ENCODE data around the gene CYP1A2. TPM values are rescaled to one million over a fixed set of nuclear protein-coding genes. Genes with fewer than 3 reads are reported as not detected.

CYP1A2 gene
- total RNA-seq, 3 donors from 2014 or later (not counting 1 experiment from before 2014, with no cell fraction given) = not detected

- no peaks in the 10 kb centered on the region for H3K9me3 Mint-ChIP-seq
- Histone ChIP-seq H3K4me1 (ENCODE audit: control insufficient read depth, insufficient read depth, low read length) (no peaks in the 10 kb centered on the region), H3K36me3 (ENCODE audit: control insufficient read depth, insufficient read depth, low read length) (no peaks in the 10 kb centered on the region), H3K27ac (ENCODE audit: low read length) (no peak overlapping the region), H3K27me3 (ENCODE audit: control insufficient read depth, insufficient read depth, low read length) (no peaks in the 10 kb centered on the region), H3K9me3 (ENCODE audit: control insufficient read depth, insufficient read depth, low read length) (no peaks in the 10 kb centered on the region), H3K4me3 (ENCODE audit: low read length) (no peak overlapping the region)
- no peak overlapping the region for H3K4me3 Mint-ChIP-seq
- peaks cover 0 to 7% of the 10 kb centered on the region in 2 donors for H3K27me3 Mint-ChIP-seq (ENCODE audit: low read depth in 2 of 2)
- ATAC-seq = no peak
- no peak for DNase-seq
- no peak for TF ChIP-seq CTCF (IDR thresholded peaks at IDR 0.05)
- 40% methylated on average over 5 of the region's 6 CpGs for WGBS (ENCODE audit: insufficient coverage)
- no peak overlapping the region for H3K27ac Mint-ChIP-seq
- H3K36me3 Mint-ChIP-seq = no peaks in the 10 kb centered on the region
- intact Hi-C loops (cut with micrococcal nuclease) = no loop called here
- H3K4me1 Mint-ChIP-seq = no peaks in the 10 kb centered on the region
Measured at GRCh38 chr15:74762791-74763150, 14.1 kb downstream of the CYP1A2 start.

- DNase-seq (no peak), ATAC-seq (no peak)
- Mint-ChIP-seq H3K27ac (no peak overlapping the region), H3K4me3 (no peak overlapping the region), H3K27me3 (ENCODE audit: low read depth in 2 of 2) (peaks cover 0 to 7% of the 10 kb centered on the region in 2 donors), H3K36me3 (no peaks in the 10 kb centered on the region), H3K4me1 (no peaks in the 10 kb centered on the region), H3K9me3 (no peaks in the 10 kb centered on the region)
- intact Hi-C loops (cut with micrococcal nuclease) = no loop called here
- H3K4me1 ChIP-seq (ENCODE audit: control insufficient read depth, insufficient read depth, low read length) = no peaks in the 10 kb centered on the region
- 90% methylated on average over 15 of the region's 15 CpGs for WGBS (ENCODE audit: insufficient coverage)
- no peaks in the 10 kb centered on the region for H3K9me3 ChIP-seq (ENCODE audit: control insufficient read depth, insufficient read depth, low read length)
- H3K4me3 ChIP-seq (ENCODE audit: low read length) = no peak overlapping the region
- no peaks in the 10 kb centered on the region for H3K36me3 ChIP-seq (ENCODE audit: control insufficient read depth, insufficient read depth, low read length)
- no peaks in the 10 kb centered on the region for H3K27me3 ChIP-seq (ENCODE audit: control insufficient read depth, insufficient read depth, low read length)
- no peak overlapping the region for H3K27ac ChIP-seq (ENCODE audit: low read length)
- no peak for TF ChIP-seq CTCF (IDR thresholded peaks at IDR 0.05)
Measured at GRCh38 chr15:74763416-74763815, 14.8 kb downstream of the CYP1A2 start.

GRCh38 chr15:74767167-74768098 is 18.8 kb downstream of the CYP1A2 start:
- Histone ChIP-seq H3K9me3 (ENCODE audit: control insufficient read depth, insufficient read depth, low read length) (no peaks in the 10 kb centered on the region), H3K4me3 (ENCODE audit: low read length) (no peak overlapping the region), H3K4me1 (ENCODE audit: control insufficient read depth, insufficient read depth, low read length) (peaks cover 19% of the 10 kb centered on the region), H3K27ac (ENCODE audit: low read length) (no peak overlapping the region), H3K36me3 (ENCODE audit: control insufficient read depth, insufficient read depth, low read length) (no peaks in the 10 kb centered on the region), H3K27me3 (ENCODE audit: control insufficient read depth, insufficient read depth, low read length) (no peaks in the 10 kb centered on the region)
- DNase-seq = no peak
- TF ChIP-seq CTCF (IDR thresholded peaks at IDR 0.05) = no peak
- H3K36me3 Mint-ChIP-seq = no peaks in the 10 kb centered on the region
- ATAC-seq = no peak
- H3K9me3 Mint-ChIP-seq = no peaks in the 10 kb centered on the region
- peaks cover 6 to 11% of the 10 kb centered on the region in 2 donors for H3K4me1 Mint-ChIP-seq
- intact Hi-C loops (cut with micrococcal nuclease) = loop anchor here (2.0 kb wide), 1 partner anchor 393 kb away; no protein-coding TSS in a partner anchor
- no peak overlapping the region for H3K27ac Mint-ChIP-seq
- peaks cover 7 to 14% of the 10 kb centered on the region in 2 donors for H3K27me3 Mint-ChIP-seq (ENCODE audit: low read depth in 2 of 2)
- 90% methylated on average over 14 of the region's 14 CpGs for WGBS (ENCODE audit: insufficient coverage)
- no peak overlapping the region for H3K4me3 Mint-ChIP-seq

All from natural killer cell (primary cell).